HG03571 (cell line): ENCODE results near the gene DIP2B.

Experiments used
- ATAC-seq: cut with Tn5 transposase; IDR thresholded peaks from one replicate; pipeline ENCODE4 v1.9.1; 2021; ENCODE audit not compliant: unreplicated experiment

The DIP2B gene

GRCh38 chr12:50611021-50611744 is 106.4 kb downstream of the DIP2B start:
- ATAC-seq: no peak

DNA sequence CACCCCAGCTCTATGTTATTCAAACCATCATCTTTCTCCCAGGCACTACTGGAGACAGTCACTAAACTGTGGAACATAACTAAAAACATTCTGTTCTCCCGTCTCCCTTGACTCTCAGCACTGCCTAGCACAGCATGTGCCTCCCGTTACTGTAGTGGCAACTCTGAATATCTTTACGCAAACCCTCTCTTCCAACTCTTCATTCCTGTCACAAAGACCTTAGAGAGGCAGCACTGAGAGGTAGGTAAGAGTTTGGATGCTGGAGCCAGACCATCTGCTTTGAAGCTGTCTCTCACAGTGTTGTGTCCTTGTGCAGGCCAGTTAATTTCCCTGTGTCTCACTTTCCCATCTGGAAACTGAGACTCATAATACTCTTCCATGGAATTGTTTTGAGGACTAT is 108.1 kb downstream of the DIP2B start:
- ATAC-seq: no peak

- no peak for ATAC-seq
These were observed 108.7 kb downstream of the DIP2B start for GRCh38 chr12:50613463-50613862.

DNA sequence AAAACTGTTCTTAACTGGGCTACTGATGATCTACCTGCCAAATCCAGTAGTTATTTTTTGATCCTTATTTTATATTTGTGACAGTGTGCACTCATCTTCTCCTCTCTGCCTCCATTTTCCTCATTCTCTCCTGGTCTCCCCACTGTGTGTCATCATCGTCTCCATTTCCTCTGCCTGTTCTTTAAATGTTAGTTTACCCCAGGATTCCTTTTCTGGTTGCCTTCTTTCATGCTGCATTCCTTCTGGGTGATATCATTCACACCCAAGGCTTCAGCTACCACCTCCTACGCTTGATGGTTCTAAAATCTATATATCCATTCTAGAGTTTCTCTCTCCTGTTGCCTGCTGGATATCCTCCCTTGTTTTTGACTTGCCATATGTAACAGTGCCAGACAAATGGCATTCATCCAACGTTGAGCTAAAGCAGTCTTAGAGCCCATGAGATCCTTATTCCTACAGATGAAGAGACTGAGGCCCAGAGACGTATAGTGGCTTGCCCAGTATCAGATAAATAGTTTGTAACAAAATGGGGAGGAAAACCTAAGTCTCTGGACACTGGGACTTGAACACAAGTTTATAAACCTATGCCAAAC is 109.5 kb downstream of the DIP2B start:
- ATAC-seq: no peak

- no peak for ATAC-seq
These were observed 110.5 kb downstream of the DIP2B start for GRCh38 chr12:50615145-50615906.

GRCh38 chr12:50615907-50616296 is 111.1 kb downstream of the DIP2B start:
- ATAC-seq: no peak

DNA sequence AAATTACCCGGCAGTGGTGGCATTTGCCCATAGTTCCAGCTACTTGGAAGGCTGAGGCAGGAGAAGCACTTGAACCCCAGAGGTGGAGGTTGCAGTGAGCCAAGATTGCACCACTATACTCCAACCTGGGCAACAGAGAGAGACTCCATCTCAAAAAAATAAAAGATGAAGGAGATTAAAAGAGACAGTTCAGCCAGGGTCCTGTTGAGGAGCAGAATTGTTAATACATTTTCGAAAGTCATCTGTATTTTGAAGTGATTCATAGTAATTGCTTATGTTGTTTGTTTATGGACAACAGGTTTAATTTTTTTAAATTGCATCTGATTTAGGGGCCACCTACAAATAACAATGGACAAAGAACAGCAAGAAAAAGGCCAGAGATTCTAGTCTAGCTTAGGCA is 112.9 kb downstream of the DIP2B start:
- ATAC-seq: no peak

- ATAC-seq: no peak
These were observed 114.3 kb downstream of the DIP2B start for GRCh38 chr12:50618864-50619609.

GRCh38 chr12:50619610-50619958 is 114.8 kb downstream of the DIP2B start:
- no peak for ATAC-seq

GRCh38 chr12:50620109-50620977 is 115.6 kb downstream of the DIP2B start:
- ATAC-seq: no peak

DNA sequence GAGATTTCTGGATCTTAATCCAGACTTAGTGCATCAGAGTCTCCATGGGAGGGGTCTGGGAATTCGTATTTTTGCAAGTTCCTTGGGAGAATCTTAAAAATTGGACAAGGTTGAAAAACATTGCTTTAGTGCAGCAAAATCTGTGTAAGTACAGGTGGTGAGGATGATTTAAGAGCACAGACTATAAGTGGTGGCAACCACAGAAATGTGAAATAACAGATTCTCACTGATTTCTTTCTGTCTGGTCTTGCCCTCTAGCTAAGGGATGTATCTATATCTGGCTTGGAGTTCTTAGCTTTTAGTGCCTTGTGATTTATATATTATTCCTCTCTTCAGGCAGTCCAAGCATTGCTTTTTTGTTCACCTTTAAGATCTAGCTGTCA is 116.2 kb downstream of the DIP2B start:
- no peak for ATAC-seq

GRCh38 chr12:50621399-50622300 is 116.9 kb downstream of the DIP2B start:
- ATAC-seq: no peak

DNA sequence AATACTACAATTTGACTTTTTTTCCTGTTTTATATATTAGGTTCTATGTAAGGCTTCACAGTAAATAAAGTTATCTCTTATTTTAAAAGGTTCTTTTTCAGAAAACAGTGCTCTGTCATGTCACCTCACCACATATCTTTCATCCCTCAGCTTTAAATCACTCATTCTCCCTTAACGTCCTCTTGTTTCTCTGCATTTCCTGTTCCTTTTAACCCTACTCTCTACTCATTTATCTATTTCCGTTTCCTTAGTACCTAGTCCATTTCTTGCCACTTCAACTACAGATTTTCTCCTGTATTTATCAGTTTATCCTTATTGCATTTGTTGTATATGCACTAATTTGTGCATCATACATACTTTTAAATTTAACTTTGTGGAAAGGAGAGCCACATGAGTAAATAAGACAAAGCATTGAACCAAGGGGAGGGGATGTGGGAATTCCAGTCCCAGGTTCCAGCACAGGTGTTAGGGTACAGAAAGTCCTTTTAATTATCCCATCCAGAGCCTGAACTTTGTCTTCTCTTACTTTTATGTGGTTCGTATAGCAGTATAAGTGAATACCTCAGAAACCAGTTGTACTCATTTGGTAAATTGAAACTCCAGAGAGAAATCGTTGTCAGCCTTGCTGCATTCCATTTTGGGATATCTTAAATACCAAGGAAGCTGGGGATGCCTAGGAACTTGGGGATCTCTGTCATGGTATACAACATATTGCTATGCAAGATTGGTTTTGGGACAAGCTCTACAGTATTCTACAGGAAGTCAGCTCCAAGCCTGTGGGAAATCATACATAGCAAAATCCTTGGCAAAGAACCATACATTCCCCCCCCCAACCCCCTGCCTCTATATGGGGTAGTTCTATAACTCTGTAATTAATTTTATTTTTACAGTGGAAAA is 120.5 kb downstream of the DIP2B start:
- ATAC-seq: no peak

GRCh38 chr12:50626026-50626425 is 121.2 kb downstream of the DIP2B start:
- no peak for ATAC-seq

DNA sequence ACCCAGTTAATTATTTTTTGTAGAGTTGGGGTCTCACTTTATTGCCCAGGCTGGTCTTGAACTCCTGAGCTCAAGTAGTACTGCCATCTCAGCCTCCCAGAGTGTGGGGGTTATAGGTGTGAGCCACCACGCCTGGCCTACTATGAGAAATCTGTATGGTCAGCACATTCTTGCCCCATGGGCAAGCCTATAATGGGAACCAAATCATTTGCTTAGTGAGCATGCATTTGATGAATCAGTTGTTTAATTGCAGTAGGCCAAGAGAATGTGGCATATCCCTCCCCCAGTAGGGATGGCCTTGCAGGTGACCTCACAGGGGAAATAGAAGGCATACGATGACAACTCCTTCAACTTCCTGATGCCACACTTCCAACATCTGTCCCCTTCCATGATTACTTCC is 122.7 kb downstream of the DIP2B start:
- no peak for ATAC-seq

GRCh38 chr12:50628394-50628793 is 123.6 kb downstream of the DIP2B start:
- no peak for ATAC-seq

DNA sequence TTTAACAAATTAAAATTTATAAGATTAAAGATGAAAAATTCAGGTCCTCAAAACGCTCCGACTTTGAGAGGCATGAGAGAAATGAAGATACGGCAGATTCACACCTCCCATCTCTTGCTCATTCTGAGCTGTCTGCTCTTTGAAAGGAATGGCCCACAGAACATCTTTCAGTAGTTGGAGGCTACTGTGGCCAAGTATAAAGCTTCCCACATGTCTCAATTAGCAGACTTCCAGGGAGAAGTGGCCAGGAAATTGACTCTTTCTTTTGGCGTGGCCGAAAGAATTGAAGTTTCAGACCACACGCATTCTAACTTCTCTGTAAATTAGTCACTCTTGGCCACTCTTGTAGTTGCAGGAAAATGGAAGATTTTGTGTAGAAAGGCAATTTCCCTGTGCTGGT is 129.2 kb downstream of the DIP2B start:
- ATAC-seq: no peak

GRCh38 chr12:50634379-50634778 is 129.6 kb downstream of the DIP2B start:
- ATAC-seq: no peak

- no peak for ATAC-seq
These were observed 130.6 kb downstream of the DIP2B start for GRCh38 chr12:50635364-50635763.
